Measurements from ENCODE around the gene SART3.
"Not testable (repeated sequence)": the region's sequence is repeated elsewhere in the genome, so short reads cannot be mapped to it uniquely, and the experiment has no call there.

The SART3 gene

GRCh38 chr12:108562348-108563135 is 1.6 kb upstream of the SART3 start, which contains the start of gene ISCU:
Gene ISCU, plus strand, starts transcription at chr12:108562596. Its CDS starts 27 bp downstream, at chr12:108562623.
- peak; percentile 98 for DNase-seq

- peak; percentile 51 for DNase-seq
These were observed 927 bp upstream of the SART3 start for GRCh38 chr12:108561852-108562347.

GRCh38 chr12:108560321-108560721 is 652 bp downstream of the SART3 start:
- no peak for DNase-seq

- DNase-seq: no peak
These were observed 1.2 kb downstream of the SART3 start for GRCh38 chr12:108559748-108560147.

GRCh38 chr12:108559007-108559655 is 1.8 kb downstream of the SART3 start:
- DNase-seq: no peak

- not testable (repeated sequence) for DNase-seq
These were observed 5.6 kb downstream of the SART3 start for GRCh38 chr12:108555383-108555782.

GRCh38 chr12:108553799-108554198 is 7.2 kb downstream of the SART3 start:
- no peak for DNase-seq

GRCh38 chr12:108551535-108551934 is 9.4 kb downstream of the SART3 start:
- DNase-seq: no peak

GRCh38 chr12:108548954-108549521 is 11.9 kb downstream of the SART3 start:
- no peak for DNase-seq

GRCh38 chr12:108547686-108548085 is 13.3 kb downstream of the SART3 start:
- no peak for DNase-seq

- DNase-seq: no peak
These were observed 17.3 kb downstream of the SART3 start for GRCh38 chr12:108543652-108544051.

GRCh38 chr12:108542320-108542719 is 18.7 kb downstream of the SART3 start:
- no peak for DNase-seq

- DNase-seq: no peak
These were observed 22.3 kb downstream of the SART3 start for GRCh38 chr12:108538616-108539195.

- DNase-seq: no peak
These were observed 22.8 kb downstream of the SART3 start for GRCh38 chr12:108538146-108538545.

GRCh38 chr12:108531929-108532848 is 28.8 kb downstream of the SART3 start:
- no peak for DNase-seq

- no peak for DNase-seq
These were observed 30.8 kb downstream of the SART3 start for GRCh38 chr12:108530161-108530560.

- DNase-seq: no peak
These were observed 33.8 kb downstream of the SART3 start for GRCh38 chr12:108527166-108527496.

GRCh38 chr12:108526482-108527165 is 34.3 kb downstream of the SART3 start:
- DNase-seq: no peak

- no peak for DNase-seq
These were observed 35.3 kb downstream of the SART3 start for GRCh38 chr12:108525681-108526080.

- DNase-seq: peak; percentile 23
These were observed 37.6 kb downstream of the SART3 start for GRCh38 chr12:108523365-108523764.

- no peak for DNase-seq
These were observed 41.4 kb downstream of the SART3 start for GRCh38 chr12:108519558-108519957.

Measured in midbrain (tissue), 1 donor.